GM18526 (cell line): ENCODE measurements around the gene GBF1.

Experiments
- POLR2A ChIP-seq: IDR thresholded peaks from 3 replicates; pipeline ENCODE4 v1.6.1; 2011; ENCODE audit not compliant: insufficient read length; ENCODE audit errors: extremely low read depth

GBF1 gene

GRCh38 chr10:102382871-102383270, 137.5 kb downstream of the GBF1 start:
- TF ChIP-seq POLR2A = no peak

- no peak for TF ChIP-seq POLR2A
These were observed 138.7 kb downstream of the GBF1 start for GRCh38 chr10:102384053-102384452.

GRCh38 chr10:102384606-102385429, 139.5 kb downstream of the GBF1 start:
- TF ChIP-seq POLR2A = no peak

- TF ChIP-seq POLR2A = no peak
These were observed 144.6 kb downstream of the GBF1 start for GRCh38 chr10:102389894-102390293.

- no peak for TF ChIP-seq POLR2A
These were observed 147.0 kb downstream of the GBF1 start for GRCh38 chr10:102392306-102392705.

GRCh38 chr10:102393411-102394078, 148.2 kb downstream of the GBF1 start:
- no peak for TF ChIP-seq POLR2A

- TF ChIP-seq POLR2A = peak; percentile 85
These were observed 148.9 kb downstream of the GBF1 start for GRCh38 chr10:102394079-102394800.

GRCh38 chr10:102394801-102395399, 149.6 kb downstream of the GBF1 start:
- no peak for TF ChIP-seq POLR2A

GRCh38 chr10:102395400-102396316, 150.3 kb downstream of the GBF1 start, which contains the start of gene NFKB2:
Gene NFKB2, plus strand, starts transcription at chr10:102395705. Its CDS starts 255 bp downstream, at chr10:102395960.
- peak; percentile 84 for TF ChIP-seq POLR2A

- TF ChIP-seq POLR2A = peak; percentile 8
These were observed 151.0 kb downstream of the GBF1 start for GRCh38 chr10:102396317-102396650.

GRCh38 chr10:102396730-102397151, 151.4 kb downstream of the GBF1 start:
- no peak for TF ChIP-seq POLR2A

GRCh38 chr10:102397222-102398171, 152.2 kb downstream of the GBF1 start:
- TF ChIP-seq POLR2A = no peak

- no peak for TF ChIP-seq POLR2A
These were observed 153.1 kb downstream of the GBF1 start for GRCh38 chr10:102398172-102399020.
